Cardiac septum (tissue), 1 donor: ENCODE measurements around the gene ZNF853. TPM values are rescaled to one million over a fixed set of nuclear protein-coding genes. Genes with fewer than 3 reads are reported as not detected.

Experiments used
- DNase-seq: peaks from one replicate; pipeline ENCODE4 v3.0.0-alpha.2; 2020; ENCODE audit warnings: low spot score
- intact Hi-C: fragments of 100-400 bp; cut with DNase I; formaldehyde crosslinking; loops from one replicate; pipeline ENCODE4 v1.14.0; 2022
- total RNA-seq: library from RNA; stranded (reverse); fragmentation: NEBNext Ultra II Directional; extraction: Animal tissue kit (Norgen Biotek cat#: 25700); gene quantifications from one replicate; pipeline ENCODE4 v1.2.1, GENCODE V29; 2021
- donor health status: DM: no; HTN: no; CAD: no.

The ZNF853 gene
- total RNA-seq, 1 donor from 2014 or later: 14.2 TPM

DNA sequence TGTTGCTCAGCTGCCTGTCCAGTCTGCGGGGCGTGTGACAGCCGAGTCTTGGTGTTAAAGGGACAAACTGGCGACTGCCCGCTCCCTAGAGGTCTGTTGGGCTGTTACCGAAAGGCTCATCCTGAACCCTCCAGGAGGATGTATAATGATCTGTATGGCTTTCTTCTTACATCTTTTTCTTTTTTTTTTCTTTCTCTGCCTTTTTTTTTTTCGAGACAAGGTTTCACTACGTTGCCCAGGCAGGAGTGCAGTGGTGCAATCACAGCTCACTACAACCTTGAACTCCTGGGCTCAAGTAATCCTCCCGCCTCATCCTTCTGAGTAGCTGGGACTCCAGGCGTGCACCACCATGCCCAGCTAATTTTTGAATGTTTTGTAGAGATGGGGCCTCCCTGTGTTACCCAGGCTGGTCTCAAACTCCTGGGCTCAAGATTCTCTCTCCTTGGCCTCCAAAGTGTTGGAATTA is 24.7 kb upstream of the ZNF853 start:
- intact Hi-C loops: loop anchor here (2.0 kb wide), 1 partner anchor 48 kb away; no protein-coding TSS in a partner anchor

DNA sequence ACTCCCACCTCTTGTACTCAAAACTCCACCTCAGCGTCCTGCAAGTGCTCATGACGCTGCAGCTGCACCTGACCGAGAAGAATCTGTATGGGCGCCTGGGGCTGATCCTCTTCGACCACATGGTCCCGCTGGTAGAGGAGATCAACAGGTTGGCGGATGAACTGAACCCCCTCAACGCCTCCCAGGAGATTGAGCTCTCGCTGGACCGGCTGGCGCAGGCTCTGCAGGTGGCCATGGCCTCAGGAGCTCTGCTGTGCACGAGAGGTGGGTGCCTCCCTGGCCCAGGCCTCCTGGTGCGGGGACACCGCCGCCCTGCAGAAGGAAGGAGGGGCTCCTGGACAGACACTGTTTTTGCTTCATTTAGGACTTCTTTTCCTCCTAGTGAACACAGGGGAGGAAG is 15.3 kb upstream of the ZNF853 start:
- intact Hi-C loops: no loop called here
- DNase-seq: no peak

More for the DNA sequence above, 24.7 kb upstream of the ZNF853 start:
- DNase-seq: no peak

DNA sequence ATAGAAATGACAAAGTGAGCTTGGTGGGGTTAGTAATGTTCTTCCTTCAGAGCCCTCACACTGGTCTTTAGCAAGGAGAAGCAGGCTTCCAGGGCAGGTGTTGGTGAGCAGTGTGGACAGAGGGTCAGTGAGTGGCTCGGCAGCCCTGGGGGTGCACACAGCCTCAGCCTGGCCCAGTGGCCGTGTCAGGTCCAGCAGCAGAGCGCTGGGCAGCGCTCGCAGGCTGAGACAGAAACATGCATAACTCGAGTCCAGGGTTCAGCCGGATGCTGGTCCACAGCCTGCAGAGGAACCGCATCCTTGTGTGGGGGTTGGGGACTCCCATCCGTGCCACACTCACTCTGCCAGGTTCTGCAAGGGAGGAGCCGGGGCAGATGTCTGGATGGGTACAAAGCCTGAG is 11.0 kb upstream of the ZNF853 start:
- DNase-seq: no peak
- intact Hi-C loops: no loop called here

DNA sequence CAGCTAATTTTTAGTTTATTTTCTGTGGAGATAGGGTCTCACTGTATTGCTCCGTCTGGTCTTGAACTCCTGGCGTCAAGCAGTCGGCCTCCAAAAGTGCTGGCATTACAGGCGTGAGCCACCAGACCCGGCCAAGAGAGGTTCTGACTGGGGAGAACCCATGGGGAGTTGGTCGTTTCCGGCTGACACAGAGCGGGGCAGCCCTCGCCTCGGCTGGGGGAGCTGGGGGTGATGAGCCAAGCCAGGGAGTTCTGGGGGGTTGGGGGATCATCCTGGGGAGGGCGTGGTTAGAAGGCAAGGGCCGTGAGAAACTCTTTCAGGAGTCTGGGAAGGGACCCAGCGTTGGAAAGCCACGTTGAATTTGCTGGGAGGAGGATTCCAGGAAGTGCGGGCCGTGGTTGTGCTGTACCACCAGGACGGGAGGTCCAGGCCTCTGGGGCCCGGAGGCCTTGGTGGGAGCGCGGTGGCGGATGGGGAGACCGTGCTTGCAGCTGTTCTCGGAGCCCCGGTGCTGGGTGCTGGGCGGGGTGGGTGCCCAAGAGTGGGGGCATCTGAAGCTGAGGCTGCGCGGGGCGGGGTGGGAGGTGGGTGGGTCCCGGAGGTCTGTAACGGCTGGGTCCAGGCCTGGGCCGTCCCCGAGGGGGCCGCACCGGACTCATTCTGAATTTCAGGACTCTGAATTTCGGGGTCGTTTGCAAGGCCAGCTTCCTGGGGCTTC is 8.4 kb upstream of the ZNF853 start:
- no peak for DNase-seq
- intact Hi-C loops: no loop called here

DNA sequence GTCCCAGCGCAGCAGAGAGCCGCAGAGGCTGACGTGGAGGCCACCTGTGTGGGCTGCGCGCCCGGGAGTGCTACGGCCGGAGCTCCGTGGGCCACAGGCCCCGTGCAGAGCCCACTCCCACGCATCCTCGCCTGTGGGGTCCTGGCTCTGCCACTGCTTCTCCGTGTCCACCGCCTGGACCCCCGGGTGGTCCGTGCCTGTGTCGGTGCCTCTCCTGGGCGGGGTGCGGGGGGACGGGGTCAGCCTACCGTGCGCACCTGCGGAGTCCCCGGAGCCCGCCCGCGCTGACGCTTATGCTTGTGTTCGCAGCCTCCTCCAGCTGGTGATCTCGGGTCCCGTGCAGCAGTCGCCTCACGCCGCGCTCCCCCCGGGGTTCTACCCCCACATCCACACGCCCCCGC is 7.8 kb upstream of the ZNF853 start:
- intact Hi-C loops: no loop called here
- no peak for DNase-seq

DNA sequence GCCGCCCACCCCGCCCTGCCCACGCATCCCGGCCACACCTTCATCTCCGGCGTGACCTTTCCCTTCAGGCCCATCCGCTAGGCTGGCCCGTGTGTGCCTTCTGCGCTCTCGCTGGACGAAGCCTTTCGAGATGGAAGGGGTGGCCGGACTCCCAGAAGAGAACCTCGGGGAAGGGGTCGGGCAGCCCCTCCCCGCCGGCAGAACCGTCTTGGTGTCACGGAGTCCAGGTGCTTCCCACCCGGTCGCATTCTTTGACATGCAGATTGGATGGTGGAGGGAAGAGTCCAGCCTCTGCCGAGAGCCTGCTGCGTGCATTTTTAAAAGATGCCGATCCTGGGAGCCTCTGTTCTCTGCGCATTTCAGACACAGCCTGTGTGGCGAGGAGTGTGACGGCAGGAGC is 7.3 kb upstream of the ZNF853 start:
- intact Hi-C loops: no loop called here
- no peak for DNase-seq

DNA sequence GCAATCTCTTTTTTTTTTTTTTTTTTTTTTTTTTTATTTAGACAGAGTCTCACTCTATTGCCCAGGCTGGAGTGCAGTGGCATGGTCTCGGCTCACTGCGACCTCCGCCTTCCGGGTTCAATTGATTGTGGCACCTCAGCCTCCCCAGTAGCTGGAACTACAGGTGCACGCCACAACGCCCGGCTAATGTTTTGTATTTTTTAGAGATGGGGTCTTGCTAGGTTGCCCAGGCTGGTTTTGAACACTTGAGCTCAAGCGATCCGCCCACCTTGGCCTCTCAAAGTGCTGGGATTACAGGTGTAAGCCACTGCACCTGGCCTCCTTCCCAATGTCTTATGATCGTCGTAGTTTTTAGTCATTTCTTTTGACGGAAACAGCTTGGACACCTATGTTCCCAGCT is 6.6 kb upstream of the ZNF853 start:
- intact Hi-C loops: no loop called here
- DNase-seq: no peak

DNA sequence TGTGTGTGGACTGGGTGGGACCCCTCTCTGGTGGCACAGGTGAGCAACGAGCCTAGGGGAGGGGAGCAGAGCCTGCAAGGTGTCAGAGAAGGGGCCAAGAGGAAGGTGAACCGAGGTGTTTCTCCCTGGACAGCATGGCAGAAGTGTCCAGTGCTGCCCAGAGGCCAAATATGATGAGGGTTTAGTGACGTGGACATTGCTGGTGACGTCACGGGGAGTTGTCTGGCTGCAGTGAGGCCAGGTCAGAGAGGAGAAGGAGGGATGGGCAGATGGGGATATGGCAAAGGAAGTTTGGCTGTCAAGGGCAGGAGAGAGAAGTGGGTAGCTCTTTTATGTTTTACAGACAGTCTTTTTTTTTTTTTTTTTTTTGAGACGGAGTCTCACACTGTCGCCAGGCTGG is 2.6 kb upstream of the ZNF853 start:
- intact Hi-C loops: no loop called here

DNA sequence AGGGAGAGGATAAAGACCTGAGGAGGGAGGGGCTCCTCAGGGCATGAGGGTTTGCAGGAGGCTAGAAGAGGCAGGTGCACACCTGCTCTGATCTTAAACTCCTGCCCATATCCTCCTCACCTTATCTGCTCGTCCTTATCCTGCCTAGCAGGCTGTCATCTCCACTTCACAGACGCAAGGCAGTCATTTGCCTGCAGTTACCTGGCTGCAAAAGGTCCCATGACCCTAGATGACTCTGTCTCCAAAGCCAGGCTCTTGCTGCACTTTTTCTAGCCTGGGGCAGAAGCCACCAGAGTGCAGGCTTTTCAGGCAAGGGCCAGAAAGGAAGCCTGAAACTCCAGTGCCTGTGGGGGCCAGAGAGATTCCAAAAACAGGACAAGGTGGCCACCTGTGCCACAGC is 1.7 kb upstream of the ZNF853 start:
- no peak for DNase-seq

More for the DNA sequence above, 2.6 kb upstream of the ZNF853 start:
- no peak for DNase-seq

DNA sequence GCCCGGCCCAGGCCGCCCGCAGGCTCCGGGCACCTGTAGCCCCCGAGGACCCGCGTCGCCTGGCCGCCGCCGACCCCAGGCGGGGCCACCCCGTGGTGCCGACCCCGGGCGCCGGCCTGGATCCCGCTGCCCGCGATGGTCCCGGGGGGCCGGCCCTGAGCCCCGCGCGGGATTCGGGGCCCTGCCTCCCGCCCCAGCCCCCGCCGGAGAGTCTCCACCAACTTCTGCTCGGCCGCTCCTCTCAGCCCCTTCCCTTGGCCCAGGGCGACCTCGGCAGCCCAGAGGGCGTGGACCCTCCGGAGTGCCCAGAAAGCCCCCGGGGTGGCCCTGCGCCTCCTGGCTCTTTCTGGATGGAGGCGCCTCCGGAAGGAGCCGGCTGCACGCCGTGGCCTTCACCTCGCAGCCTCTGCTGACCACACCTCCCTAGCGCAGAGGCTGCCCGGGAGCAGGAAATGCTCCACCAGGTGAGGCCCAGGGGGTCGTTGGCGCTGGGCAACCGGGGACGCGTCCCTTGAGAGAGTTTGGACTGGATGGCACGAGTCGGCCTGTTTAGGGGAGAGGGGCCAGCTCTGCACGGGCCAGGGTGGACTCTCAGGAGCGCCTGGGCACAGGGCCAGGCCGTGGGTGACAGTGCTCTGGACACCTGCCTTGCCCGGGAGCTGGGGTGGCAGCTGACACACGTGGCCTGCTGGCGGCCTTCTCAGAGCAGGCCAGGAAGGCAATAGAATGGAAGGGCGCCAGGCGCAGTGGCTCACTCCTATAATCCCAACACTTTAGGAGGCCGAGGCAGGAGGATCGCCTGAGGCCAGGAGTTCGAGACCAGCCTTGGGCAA is 529 bp downstream of the ZNF853 start:
- no peak for DNase-seq
- intact Hi-C loops: no loop called here

More for the DNA sequence above, 1.7 kb upstream of the ZNF853 start:
- intact Hi-C loops: no loop called here

DNA sequence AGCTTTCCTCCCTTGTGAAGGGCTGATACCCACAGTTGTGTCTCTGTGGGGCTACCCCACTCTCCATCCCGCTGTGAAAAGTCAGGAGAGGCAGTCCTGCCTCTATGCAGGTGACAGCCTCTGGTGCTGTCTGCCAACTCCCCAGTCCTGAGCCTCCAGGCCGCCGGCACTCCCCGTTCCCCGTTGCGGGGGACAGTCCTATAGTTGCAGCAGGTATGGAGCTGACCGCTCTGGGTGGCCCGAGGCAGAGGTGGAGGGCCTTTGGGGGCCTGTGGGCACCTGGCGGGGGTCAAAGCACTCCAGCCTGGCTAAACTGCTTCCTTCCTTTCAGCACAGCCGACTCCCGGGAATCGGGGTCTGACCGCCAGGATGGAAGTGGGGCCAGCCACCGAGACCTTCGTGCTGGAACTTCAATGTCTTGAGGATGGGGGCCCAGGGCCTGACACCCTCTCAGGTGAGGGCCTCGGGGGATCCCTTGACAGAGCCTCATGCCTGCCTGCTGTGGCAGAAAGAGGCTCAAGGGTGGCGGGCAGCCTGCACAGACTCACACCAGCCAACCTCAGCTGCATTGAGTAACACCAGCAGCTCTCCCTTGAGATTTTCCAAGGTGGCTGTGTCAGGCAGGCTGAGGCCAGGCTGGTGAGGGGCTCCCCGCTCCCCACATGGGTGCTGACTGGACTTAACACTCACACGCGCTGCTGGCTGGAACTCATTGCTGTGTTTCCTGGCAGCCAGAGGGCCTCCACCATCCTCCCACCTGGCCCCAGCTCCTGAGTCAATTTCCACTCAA is 1.6 kb downstream of the ZNF853 start:
- intact Hi-C loops: no loop called here
- no peak for DNase-seq

DNA sequence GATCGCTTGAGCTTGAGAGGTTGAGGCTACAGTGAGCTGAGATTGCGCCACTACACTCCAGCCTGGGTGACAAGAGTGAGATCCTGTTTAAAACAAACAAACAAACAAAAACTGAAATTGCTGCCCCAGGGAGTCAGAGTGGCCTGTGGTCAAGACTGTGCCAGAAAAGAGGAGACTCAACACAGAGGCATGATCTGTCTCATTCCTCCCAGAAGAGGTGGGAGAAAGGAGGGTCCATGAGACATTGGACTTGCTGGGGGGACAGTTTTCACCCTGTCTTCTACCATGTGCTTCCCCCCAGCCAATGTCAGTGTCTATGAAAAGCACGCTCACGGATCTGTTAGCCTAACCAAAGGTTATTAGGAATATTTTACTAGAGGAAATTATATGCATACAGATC is 3.2 kb downstream of the ZNF853 start:
- no peak for DNase-seq
- intact Hi-C loops: no loop called here

DNA sequence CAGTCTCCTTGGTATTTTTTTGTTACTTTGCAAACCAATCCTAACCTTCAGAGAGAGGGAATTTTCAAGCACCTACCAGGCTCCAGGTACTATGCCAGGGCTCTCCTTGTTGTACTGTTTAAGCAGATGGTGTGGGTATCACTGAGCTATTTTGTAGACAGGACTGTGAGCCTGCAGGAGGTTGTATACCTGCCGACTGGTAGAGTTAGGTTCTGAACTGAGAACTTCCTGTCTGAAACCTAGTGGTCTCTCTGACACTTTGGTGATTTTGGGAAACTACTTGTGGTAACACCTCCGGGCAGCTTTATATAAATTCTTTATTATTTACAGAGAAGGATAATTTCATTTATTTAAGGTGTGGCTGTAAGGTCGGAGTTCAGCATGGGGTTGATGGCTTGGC is 4.6 kb downstream of the ZNF853 start:
- DNase-seq: no peak
- intact Hi-C loops: no loop called here

DNA sequence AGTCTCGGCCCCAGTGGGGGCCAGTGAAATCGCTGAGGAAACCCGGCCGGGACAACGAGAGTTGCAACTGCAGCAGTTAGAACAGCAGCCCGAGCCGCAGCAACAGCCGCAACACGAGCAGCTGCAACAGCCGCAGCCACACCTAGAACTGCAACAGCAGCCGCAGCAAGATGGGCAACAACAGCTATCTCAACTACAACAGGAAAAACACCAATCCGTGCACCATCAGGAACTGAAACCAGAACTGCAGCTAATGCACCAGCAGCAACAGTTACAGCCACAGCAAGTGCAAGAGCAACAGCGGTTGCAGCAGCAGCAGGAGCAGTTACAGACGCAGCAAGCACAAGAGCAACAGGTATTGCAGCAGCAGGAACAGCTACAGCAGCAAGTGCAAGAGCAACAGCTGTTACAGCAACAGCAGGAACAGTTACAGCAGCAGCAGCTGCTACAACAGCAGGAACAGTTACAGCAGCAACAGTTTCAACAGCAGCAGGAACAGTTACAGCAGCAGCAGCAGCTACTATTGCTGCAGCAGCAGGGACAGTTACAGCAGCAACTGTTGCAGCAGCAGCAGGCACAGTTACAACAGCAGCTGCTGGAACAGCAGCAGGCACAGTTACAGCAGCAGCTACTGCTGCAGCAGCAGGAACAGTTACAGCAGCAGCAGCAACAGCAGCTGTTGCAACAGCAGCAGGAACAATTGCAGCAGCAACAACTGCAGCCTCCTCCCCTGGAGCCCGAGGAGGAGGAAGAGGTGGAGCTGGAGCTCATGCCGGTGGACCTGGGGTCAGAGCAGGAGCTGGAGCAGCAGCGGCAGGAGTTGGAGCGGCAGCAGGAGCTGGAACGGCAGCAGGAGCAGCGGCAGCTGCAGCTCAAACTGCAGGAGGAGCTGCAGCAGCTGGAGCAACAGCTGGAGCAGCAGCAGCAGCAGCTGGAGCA is 6.1 kb downstream of the ZNF853 start:
- DNase-seq: no peak
- intact Hi-C loops: no loop called here

DNA sequence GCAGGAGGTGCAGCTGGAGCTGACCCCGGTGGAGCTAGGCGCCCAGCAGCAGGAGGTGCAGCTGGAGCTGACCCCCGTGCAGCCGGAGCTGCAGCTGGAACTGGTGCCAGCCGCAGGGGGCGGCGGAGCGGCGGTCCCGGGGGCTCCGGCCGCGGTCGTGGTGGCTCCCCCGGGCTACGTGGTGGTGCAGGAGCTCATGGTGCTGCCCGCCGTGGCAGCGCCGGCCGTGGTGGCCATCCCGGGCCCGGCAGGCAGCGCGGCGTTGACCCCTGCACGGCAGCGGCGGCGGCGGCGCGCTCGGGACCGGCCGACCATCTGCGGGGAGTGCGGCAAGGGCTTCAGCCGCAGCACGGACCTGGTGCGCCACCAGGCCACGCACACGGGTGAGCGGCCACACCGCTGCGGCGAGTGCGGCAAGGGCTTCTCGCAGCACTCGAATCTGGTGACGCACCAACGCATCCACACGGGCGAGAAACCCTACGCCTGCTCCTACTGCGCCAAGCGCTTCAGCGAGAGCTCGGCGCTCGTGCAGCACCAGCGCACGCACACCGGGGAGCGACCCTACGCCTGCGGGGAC is 6.8 kb downstream of the ZNF853 start:
- no peak for DNase-seq
- intact Hi-C loops: no loop called here

DNA sequence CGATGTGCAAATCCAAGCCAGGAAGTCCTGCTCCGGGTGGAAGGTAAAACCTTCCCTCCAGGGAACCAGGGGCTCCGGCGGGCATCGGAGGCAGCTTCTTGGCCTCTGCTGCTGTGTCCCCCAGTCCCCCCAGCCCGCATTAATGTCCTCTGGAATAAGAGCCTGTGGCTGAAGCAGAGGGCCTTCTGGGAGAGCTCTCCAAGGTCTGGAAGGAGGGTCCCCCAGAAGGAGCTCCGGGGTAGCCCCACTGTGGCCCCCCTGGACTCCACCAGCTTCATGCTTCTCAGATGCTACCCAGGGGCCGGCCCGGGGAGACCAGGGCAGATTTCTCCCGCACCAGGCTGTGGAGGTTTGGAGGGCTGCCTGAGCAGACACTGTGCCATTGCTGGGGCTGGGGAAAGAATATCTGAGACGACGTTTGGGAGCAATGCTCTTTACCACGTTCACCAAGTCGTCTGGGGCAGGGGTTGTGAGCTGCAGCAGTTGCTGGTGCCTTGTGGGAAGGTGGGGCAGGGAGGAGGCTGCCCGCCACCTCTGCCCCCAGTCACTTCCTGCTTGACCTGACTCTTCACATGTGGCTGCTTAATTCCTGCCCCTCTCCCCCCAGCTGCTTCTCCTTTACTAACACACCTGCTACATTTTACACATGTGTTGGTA is 8.3 kb downstream of the ZNF853 start:
- no peak for DNase-seq
- intact Hi-C loops: no loop called here

DNA sequence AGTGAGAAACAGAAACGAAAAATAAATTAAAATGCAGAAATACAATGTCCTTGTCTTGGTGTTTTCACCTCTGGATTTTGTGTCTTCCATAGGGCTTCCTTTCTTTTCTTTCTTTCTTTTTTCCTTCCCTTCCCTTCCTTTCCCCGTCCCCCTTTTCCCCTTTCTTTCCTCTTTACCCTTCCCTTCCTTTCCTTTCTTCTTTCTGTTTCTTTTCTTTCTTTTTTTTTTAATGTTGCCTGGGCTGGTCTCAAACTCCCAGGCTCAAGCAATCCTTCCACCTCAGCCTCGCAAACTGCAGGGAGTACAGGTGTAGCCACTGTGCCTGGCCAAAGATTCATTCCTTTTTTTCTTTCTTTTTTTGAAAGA is 8.8 kb downstream of the ZNF853 start:
- intact Hi-C loops: no loop called here
- no peak for DNase-seq

DNA sequence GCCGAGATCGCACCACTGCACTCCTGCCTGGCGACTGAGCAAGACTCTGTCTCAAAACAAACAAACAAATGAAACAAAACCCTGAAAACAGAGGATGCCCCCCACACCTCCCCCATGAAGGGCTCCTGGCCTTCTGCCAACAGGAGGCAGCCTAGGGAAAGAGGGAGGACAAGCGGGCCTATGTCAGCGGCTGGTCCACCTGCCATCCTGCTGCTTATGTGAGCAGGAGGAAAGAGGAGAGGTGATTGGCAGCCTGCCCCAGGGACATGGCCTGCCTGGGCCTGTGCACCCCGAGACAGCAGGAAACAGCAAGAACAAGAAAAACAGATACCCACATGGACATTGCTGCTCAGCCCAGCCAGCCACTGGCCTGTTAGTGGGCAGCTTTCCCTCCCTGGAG is 12.6 kb downstream of the ZNF853 start:
- intact Hi-C loops: no loop called here

More for the DNA sequence above, 12.6 kb downstream of the ZNF853 start:
- DNase-seq: no peak
